Mesodermal cell (in vitro differentiated cells): ENCODE results near the gene MED13L.
"Not testable (repeated sequence)": the region's sequence is repeated elsewhere in the genome, so short reads cannot be mapped to it uniquely, and the experiment has no call there.

Experiments
- H3K27ac ChIP-seq: 2 replicates; pipeline ENCODE4 v1.7.0; 2013; ENCODE audit warnings: mild to moderate bottlenecking, low read depth, low read length, moderate library complexity; ENCODE audit not compliant: severe bottlenecking
- H3K36me3 ChIP-seq: 2 replicates; pipeline ENCODE4 v1.7.1; 2013; ENCODE audit warnings: mild to moderate bottlenecking, low read length, moderate library complexity; ENCODE audit not compliant: control insufficient read depth, insufficient read depth
- H3K4me1 ChIP-seq: one replicate; pipeline ENCODE4 v1.7.1; 2013; ENCODE audit warnings: mild to moderate bottlenecking, low read length; ENCODE audit not compliant: insufficient read depth, control insufficient read depth, poor library complexity, severe bottlenecking
- H3K4me3 ChIP-seq: 2 replicates; pipeline ENCODE4 v1.7.0; 2013; ENCODE audit warnings: low read length, control low read depth, mild to moderate bottlenecking; ENCODE audit not compliant: insufficient read depth, poor library complexity, severe bottlenecking; ENCODE audit errors: extremely low read depth
- H3K9me3 ChIP-seq: 2 replicates; pipeline ENCODE4 v1.7.1; 2013; ENCODE audit warnings: mild to moderate bottlenecking, low read length, moderate library complexity; ENCODE audit not compliant: control insufficient read depth
- WGBS, 2 experiments: methylation state at CpG; one replicate each; pipeline ENCODE4 v1.1.5; 2013; ENCODE audit warnings: missing lambda C conversion rate in 2 of 2; ENCODE audit not compliant: insufficient coverage in 2 of 2; 5-methylcytosine and 5-hydroxymethylcytosine counted together

Gene MED13L

DNA sequence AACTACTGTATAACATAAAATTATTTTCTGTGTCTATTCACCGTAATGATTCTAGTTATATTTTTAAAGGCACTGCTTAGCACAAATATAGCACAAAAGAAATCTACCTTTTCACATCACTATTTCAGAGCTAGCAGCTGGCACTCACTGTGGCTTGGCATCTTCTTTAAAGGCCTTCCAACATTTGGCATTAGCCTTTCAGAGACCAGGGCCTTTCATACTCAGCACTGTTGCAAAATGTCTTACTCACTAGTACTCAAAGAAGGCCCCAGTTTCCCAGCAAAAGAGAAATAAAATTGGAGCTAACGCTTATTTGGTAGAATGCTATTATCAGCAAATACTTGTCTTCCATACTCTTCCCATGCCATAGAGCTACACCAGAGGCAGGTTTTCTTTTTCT is 238.4 kb downstream of the MED13L start:
- WGBS, 2 experiments: 100% methylated on average over 1 of the region's 2 CpGs
- H3K4me1 ChIP-seq: peaks cover 11% of the 10 kb centered on the region
- H3K36me3 ChIP-seq: no peaks in the 10 kb centered on the region
- H3K9me3 ChIP-seq: no peaks in the 10 kb centered on the region
- no peak overlapping the region for H3K4me3 ChIP-seq
- H3K27ac ChIP-seq: no peak overlapping the region

DNA sequence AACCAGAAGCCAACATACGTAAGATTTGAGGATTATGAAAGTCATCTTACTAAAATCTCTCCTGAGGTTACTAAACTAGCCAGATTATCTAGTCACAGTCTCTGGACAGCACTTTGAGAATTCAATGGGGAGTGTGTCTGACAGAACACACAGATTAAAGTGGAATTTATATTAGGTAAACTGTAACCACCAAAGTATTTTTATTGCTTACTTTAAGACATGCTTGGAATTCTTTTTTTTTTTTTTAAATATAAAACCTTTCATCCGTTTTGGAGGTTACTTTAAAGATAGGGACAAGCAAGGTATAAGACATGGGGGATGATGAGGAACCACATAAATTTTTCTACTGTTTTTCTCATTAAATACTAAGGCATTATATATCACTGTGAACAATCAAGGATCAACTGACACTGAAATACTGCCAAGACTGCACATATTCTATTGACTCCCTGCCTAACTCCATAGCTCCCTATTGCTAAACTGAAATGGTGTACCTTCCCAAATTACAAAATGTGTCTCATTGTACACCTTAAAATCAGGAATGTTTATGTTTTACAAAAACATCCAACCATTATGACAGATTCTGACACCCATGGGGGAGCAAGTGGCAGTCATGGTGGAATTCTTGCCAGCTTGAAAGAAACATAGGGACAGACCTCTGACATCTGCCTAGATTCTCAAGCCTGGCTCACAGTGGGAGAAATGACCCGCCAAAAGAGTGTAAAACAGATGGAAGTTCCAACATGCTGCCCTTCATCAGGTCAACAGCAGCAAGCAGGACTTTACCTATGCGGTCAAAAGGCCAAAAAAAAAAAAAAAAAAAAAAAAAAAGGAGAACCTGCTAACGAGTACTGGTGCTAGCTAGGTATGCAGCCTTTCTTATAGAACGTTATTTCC is 239.3 kb downstream of the MED13L start:
- Histone ChIP-seq H3K9me3 (no peaks in the 10 kb centered on the region), H3K4me3 (no peak overlapping the region), H3K36me3 (no peaks in the 10 kb centered on the region), H3K27ac (peak overlapping the region; percentile 29), H3K4me1 (peaks cover 11% of the 10 kb centered on the region)
- 93 to 98% methylated on average over 3 to 4 of the region's 6 CpGs for WGBS, 2 experiments

DNA sequence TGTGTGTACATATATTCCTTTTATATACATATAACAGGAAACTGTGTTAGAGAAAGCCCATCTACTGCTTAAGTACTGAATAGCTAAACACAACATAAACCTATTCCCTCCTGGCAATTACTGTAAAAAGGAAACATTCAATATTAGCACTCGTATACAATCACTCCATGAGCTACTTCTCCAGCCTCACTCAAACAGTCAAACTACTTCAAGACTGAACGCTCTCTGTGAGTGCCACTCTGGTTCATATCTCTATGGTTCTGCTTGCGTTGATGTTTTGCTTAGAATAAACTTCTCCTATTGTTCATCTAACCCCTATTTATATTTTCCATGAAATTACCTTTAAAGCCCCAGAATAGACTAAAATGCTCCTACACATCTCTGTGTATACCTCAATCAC is 243.7 kb downstream of the MED13L start:
- H3K4me3 ChIP-seq: no peak overlapping the region
- H3K27ac ChIP-seq: no peak overlapping the region
- peaks cover 11% of the 10 kb centered on the region for H3K4me1 ChIP-seq
- H3K36me3 ChIP-seq: no peaks in the 10 kb centered on the region
- no peaks in the 10 kb centered on the region for H3K9me3 ChIP-seq
- 96 to 100% methylated on average over 3 of the region's 3 CpGs for WGBS, 2 experiments

DNA sequence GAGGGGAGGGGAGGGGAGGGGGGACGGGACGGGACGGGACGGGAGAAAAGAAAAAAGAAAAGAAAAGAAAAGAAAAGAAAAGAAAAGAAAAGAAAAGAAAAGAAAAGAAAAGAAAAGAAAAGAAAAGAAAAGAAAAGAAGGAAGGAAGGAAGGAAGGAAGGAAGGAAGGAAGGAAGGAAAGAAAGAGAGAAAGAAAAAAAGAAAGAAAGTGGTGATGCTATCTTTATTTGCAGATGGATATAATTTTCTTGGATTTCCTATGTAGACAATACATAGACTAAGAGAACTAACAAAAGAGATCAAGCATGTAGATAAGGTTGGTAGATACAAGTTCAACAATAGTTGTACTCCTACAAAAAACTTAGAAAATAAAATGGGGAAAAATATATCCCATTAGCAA is 245.9 kb downstream of the MED13L start:
- not testable (repeated sequence) for H3K4me1 ChIP-seq, H3K4me3 ChIP-seq, H3K27ac ChIP-seq, H3K9me3 ChIP-seq, H3K36me3 ChIP-seq
- 100% methylated on average over 4 of the region's 4 CpGs; no CpG with 5 or more reads in 1 of the 2 experiments for WGBS, 2 experiments

DNA sequence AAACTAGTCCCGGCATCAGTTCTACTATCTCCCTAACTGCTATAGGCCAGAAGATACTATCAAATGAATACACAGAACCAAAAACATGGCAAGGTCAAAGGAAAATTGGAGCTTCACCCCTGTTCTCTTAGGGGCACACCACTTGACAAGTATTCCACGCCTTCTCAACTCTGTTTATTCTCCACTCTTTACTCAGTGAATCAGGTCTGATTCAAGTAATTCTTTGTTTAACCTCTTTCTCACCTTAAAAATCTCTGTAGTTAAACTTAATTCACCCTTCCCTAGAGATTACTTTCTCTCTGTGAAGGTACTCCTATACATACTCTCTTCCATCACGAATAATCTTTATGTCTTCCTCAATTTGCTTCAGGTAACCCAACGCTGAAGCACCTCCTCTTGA is 248.9 kb downstream of the MED13L start:
- no peak overlapping the region for H3K4me3 ChIP-seq
- no peaks in the 10 kb centered on the region for H3K4me1 ChIP-seq
- WGBS, 2 experiments: 92 to 100% methylated on average over 2 to 4 of the region's 4 CpGs
- no peak overlapping the region for H3K27ac ChIP-seq
- H3K9me3 ChIP-seq: no peaks in the 10 kb centered on the region
- no peaks in the 10 kb centered on the region for H3K36me3 ChIP-seq

DNA sequence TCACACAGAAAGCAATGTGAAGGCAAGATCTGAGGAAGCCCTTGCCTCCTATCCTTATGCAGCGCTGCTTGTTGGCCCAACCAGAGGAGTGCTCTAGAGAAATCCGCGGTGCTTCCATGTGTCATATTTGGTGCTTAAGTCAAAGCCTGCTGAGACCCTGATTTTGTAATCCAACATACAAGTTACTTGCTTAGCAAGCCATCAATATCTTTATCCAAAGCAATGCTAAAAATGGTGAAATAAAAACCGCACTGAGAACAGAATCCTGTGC is 250.0 kb downstream of the MED13L start:
- 87% methylated on average over 2 to 3 of the region's 4 CpGs for WGBS, 2 experiments
- Histone ChIP-seq H3K4me1 (no peaks in the 10 kb centered on the region), H3K4me3 (no peak overlapping the region), H3K27ac (no peak overlapping the region), H3K36me3 (no peaks in the 10 kb centered on the region), H3K9me3 (no peaks in the 10 kb centered on the region)

DNA sequence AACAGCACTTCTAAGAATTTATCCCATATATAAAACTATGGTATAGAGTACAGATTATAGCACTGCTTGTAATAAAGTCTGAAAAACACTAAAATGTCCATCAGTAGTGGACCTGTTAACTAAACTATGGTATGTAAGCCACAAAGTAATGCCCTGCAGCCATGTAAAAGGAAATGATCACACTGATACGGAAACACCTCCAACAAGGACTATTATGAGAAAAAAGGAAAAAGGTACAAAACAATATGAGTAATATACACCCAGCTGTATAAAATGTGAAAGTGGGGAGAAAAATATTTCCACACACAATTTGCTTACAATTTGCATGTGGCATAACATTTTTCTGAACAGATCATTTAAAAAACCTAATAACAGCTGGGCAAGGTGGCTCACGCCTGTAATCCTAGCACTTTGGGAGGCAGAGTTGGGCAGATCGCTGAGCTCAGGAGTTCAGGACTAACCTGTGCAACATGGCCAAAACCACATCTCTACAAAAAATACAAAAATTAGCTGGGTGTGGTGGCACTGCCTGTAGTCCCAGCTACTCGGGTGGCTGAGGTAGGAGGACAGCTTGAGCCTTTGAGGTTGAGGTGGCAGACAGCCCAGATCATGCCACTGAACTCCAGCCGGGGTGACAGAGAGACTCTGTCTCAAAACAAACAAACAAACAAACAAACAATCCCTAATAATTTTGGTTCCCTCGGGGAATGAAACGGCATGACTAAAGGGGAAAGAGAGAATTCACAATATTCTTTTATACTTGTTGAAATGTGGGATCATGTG is 250.5 kb downstream of the MED13L start:
- Histone ChIP-seq H3K36me3 (no peaks in the 10 kb centered on the region), H3K4me1 (no peaks in the 10 kb centered on the region), H3K9me3 (no peaks in the 10 kb centered on the region), H3K27ac (no peak overlapping the region), H3K4me3 (no peak overlapping the region)
- WGBS, 2 experiments: 76 to 100% methylated on average over 1 to 3 of the region's 7 CpGs

DNA sequence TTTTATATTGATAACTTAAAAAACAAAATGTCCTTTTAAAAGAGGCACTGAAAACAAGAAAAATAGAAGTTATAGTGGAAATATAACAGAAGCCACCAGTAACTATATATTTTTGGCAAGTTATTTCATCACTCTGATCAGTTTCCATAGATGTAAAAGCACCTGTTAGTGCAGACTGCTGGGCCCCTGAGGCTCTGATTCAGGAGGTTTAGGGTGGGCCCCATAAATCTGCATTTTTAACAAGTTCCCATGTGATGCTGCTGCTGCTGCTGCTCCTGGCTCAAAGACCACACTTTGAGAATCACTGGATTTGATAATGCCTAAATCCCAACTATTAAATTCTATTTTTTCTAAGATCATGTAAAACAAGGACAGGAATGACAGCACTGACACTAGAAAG is 251.1 kb downstream of the MED13L start:
- no peak overlapping the region for H3K4me3 ChIP-seq
- no peaks in the 10 kb centered on the region for H3K9me3 ChIP-seq
- no peaks in the 10 kb centered on the region for H3K36me3 ChIP-seq
- H3K27ac ChIP-seq: no peak overlapping the region
- H3K4me1 ChIP-seq: no peaks in the 10 kb centered on the region

DNA sequence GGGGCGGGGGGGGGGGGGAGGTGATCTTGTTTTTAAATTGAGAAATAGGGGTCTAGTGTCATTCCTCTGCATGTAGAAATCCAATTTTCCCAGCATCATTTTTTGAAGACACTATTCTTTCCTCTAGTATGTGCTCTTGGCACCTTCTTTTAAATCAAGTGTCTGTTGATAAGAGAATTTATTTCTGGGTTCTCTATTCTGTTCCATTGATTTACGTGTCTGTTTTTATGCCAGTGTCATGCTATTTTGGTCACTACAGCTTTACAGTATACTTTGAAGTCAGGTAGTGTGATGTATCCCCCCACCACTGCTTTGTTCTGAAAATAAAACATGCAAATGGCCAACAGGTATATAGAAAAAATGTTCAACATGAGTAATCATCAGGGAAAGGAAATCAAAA is 252.7 kb downstream of the MED13L start:
- H3K4me3 ChIP-seq: no peak overlapping the region
- WGBS, 2 experiments: no CpG with 5 or more reads among the region's 2 CpGs
- no peaks in the 10 kb centered on the region for H3K9me3 ChIP-seq
- no peak overlapping the region for H3K27ac ChIP-seq
- peaks cover 6% of the 10 kb centered on the region for H3K36me3 ChIP-seq
- H3K4me1 ChIP-seq: no peaks in the 10 kb centered on the region

DNA sequence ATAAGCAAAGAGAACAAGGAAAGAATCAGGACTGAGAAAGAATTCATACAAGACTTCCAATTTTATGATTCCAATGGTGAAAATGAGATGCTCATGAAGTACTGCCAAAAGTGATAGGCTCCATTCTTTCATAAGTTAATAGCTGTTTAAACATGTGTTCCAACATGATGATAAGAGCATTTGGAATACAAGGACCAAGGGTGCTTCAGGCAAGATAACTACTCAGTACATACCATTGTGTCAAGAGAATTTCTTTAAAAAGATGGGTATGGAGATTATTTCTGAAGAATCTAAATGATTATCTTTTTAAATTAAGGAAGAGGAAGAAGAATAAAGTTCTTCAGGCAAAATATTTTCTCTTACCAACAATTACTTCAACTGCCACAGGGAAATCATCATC is 258.1 kb downstream of the MED13L start:
- Histone ChIP-seq H3K9me3 (no peaks in the 10 kb centered on the region), H3K4me1 (no peaks in the 10 kb centered on the region), H3K4me3 (no peak overlapping the region), H3K27ac (no peak overlapping the region), H3K36me3 (peaks cover 39% of the 10 kb centered on the region)

DNA sequence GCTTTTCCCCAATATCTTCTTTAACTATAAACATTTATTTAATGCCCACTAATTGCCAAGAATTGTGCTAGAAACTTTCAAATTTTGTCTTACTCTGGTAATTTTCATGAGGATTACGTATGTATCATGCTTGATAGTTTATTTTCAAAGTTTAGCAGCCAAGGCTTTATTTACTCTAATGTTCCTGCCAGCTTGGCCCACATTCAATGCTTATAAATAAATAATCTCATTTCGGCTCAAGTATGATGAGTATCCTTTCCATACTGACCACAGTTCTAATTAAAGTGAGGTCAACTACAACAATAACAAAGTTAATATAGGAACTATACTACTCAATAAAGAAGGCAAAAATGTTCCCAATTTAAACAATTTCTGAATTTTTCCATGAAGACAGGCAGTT is 259.2 kb downstream of the MED13L start:
- WGBS, 2 experiments: 80% methylated on average over 1 of the region's 2 CpGs; no CpG with 5 or more reads in 1 of the 2 experiments
- H3K4me1 ChIP-seq: no peaks in the 10 kb centered on the region
- H3K36me3 ChIP-seq: peaks cover 43% of the 10 kb centered on the region
- H3K27ac ChIP-seq: no peak overlapping the region
- H3K9me3 ChIP-seq: no peaks in the 10 kb centered on the region
- no peak overlapping the region for H3K4me3 ChIP-seq
